AG10803 (cell line): ENCODE data around the gene TAOK2.

Experiments used
- DNase-seq: peaks from one replicate; pipeline ENCODE4 v3.0.0; 2010; ENCODE audit warnings: low read depth
- H3K4me3 ChIP-seq: 2 replicates; pipeline ENCODE4 v1.5.1; 2011; ENCODE audit warnings: mild to moderate bottlenecking, low read length, control low read depth
- CTCF ChIP-seq: conservative IDR thresholded peaks from 2 replicates; pipeline ENCODE4 v1.5.1; 2011; ENCODE audit warnings: mild to moderate bottlenecking, low read length, control low read depth, inconsistent platforms

The TAOK2 gene

DNA sequence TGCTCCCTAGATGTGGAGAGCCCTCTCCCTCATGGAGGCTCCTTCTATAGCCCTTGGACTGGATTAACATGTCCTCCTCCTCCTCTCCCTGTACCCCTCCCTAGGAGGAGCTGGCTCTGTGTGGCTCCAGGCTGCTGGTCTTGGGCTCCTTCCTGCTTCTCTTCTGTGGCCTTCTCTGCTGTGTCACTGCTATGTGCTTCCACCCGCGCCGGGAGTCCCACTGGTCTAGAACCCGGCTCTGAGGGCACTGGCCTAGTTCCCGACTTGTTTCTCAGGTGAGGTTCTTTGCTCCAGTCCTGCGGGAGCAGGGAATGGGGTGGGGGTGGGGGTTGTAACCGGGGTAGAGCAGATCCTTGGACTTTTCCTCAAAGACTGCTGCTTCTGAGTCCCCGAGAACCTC is 2.4 kb upstream of the TAOK2 start:
- H3K4me3 ChIP-seq = no peak overlapping the region
- no peak for DNase-seq
- no peak for TF ChIP-seq CTCF

- no peak overlapping the region for H3K4me3 ChIP-seq
- DNase-seq = no peak
- no peak for TF ChIP-seq CTCF
These were observed 1.2 kb upstream of the TAOK2 start for GRCh38 chr16:29972500-29972899.

GRCh38 chr16:29972992-29973383 is 680 bp upstream of the TAOK2 start:
- no peak for DNase-seq
- H3K4me3 ChIP-seq = no peak overlapping the region

DNA sequence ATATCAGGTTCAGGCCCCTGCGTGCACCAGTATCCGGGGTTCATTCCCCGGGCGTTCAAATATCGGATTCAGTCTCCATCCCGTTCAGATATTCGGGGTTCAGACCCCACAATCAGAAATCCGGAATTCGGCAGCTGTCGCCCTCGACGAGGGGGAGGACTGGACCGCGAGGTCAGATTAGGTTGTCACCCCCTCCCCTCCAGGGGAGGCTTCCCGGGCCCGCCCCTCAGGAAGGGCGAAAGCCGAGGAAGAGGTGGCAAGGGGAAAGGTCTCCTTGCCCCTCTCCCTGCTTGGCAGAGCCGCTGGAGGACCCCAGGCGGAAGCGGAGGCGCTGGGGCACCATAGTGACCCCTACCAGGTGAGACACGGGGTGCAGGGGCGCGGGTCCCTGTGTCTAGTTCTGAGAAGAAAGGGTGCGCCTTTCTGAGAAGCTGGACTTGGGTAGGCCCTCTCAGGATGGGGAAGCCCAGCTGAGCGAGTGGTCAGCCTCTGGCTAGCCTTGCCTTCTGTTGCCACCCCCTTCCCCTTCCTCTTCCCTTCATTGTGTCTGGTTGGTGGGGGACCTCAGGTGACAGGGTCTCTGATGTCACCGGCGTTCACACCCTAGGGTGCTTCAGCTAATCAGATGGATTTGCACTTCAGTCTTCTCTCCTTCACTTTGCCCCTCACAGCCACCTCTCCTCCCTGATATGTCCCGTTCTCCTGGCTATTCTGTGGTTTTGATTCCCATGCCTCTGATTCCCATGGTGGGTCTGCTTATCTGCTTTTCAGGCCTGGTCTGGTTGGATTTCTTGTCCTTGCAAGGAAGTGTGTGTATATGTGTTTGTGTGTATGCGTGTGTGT is 844 bp downstream of the TAOK2 start:
- H3K4me3 ChIP-seq = peak overlapping the region; percentile 92
- TF ChIP-seq CTCF = no peak
- DNase-seq = no peak

More at GRCh38 chr16:29972992-29973383, 680 bp upstream of the TAOK2 start:
- TF ChIP-seq CTCF = no peak

- H3K4me3 ChIP-seq = peak overlapping the region; percentile 92
- DNase-seq = no peak
- TF ChIP-seq CTCF = no peak
These were observed 1.5 kb downstream of the TAOK2 start for GRCh38 chr16:29975134-29975538.

DNA sequence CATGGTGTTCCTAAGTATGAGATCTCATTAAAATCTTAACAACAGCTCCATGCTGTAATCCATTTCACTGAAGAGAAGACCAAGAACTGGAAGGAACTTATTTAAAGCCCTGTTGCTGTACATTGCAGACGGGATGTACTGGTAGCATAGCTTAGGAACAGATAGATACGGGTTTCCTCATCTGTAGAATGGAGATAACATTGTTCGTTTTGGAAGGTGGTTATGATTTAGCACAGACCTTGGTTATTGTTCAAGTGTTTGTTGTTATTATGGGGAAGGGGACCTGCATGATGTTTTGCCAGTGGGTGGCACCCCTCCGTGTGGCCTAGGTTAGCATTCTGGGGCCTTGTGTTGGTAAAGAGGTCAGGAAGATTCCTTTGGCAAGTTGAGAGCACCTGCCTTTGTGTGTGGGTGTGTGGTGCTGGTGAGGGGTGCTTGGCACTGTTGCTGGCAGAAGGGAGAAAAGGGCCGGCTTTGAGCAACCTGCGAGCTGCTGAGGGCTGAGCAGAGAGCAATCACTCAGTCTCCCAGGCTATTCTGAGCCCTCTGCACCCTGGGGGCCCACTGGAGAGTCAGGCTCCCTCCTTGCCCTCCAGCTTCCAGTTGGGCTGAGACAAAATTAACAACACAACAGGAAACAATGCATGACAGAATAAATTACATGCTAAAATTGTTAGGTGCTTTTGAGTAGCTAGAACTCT is 2.3 kb downstream of the TAOK2 start:
- H3K4me3 ChIP-seq = peak overlapping the region; percentile 92
- DNase-seq = no peak
- TF ChIP-seq CTCF = no peak
